ENCODE data around the gene AK3. TPM values are rescaled to one million over a fixed set of nuclear protein-coding genes. Genes with fewer than 3 reads are reported as not detected.
A peak's percentile ranks its signal among the peaks of the same experiment; 100 is the strongest.

AK3 gene
- total RNA-seq, 4 donors from 2014 or later: 81.3 to 102 (median 92.9) TPM

- intact Hi-C loops (cut with DNase I; ENCODE audit: low total_unique reads): no loop called here
- DNase-seq (ENCODE audit: low spot score in 2 of 2): peak in 1 of 2 donors; percentile 49
- TF ChIP-seq CTCF (IDR thresholded peaks at IDR 0.05) (no peak), POLR2A (IDR thresholded peaks at IDR 0.05) (no peak)
- no peak overlapping the region for H3K4me3 ChIP-seq (ENCODE audit: low read depth, poor library complexity, severe bottlenecking)
These were observed 27.7 kb upstream of the AK3 start for GRCh38 chr9:4768681-4769080.

DNA sequence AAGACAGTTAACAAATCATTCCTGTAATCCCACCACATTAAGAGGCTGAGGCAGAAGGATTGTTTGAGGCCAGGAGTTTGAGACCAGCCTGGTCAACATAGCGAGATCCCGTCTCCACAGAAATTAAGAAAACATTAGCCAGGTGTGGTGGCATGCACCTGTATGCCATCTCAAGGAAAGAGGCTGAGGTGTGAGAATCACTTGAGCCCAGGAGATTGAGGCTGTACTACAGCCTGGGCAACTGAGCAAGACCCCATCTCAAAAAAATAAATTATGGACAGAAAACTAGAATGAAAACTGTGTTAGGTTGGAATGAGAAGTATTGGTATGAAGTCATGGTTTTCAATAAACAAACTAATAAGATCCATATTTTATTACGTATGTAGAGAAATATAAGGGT is 23.0 kb upstream of the AK3 start:
- intact Hi-C loops (cut with DNase I; ENCODE audit: low total_unique reads): loop anchor here (5.0 kb wide), 1 partner anchor 223 kb away; the partner anchor contains the start of gene JAK2
- no peak for TF ChIP-seq CTCF (IDR thresholded peaks at IDR 0.05)
- TF ChIP-seq POLR2A (IDR thresholded peaks at IDR 0.05): no peak
- no peak overlapping the region for H3K4me3 ChIP-seq (ENCODE audit: low read depth, poor library complexity, severe bottlenecking)
- WGBS, 2 donors: 61 to 80% methylated on average over 3 of the region's 3 CpGs
- DNase-seq (ENCODE audit: low spot score in 2 of 2): no peak

- intact Hi-C loops (cut with DNase I; ENCODE audit: low total_unique reads): loop anchor here (5.0 kb wide), 1 partner anchor 224 kb away; the partner anchor contains the start of gene JAK2
- 33 to 41% methylated on average over 14 of the region's 14 CpGs for WGBS, 2 donors
- TF ChIP-seq POLR2A (IDR thresholded peaks at IDR 0.05) (no peak), CTCF (IDR thresholded peaks at IDR 0.05) (no peak)
- DNase-seq (ENCODE audit: low spot score in 2 of 2): peak; percentile 27 to 83
- H3K4me3 ChIP-seq (ENCODE audit: low read depth, poor library complexity, severe bottlenecking): no peak overlapping the region
These were observed 22.0 kb upstream of the AK3 start for GRCh38 chr9:4762886-4763541.

- WGBS, 2 donors: 19 to 24% methylated on average over 22 of the region's 22 CpGs
- intact Hi-C loops (cut with DNase I; ENCODE audit: low total_unique reads): loop anchor here (5.0 kb wide), 1 partner anchor 225 kb away; the partner anchor contains the start of gene JAK2
- peak; percentile 76 to 94 for DNase-seq (ENCODE audit: low spot score in 2 of 2)
- TF ChIP-seq POLR2A (IDR thresholded peaks at IDR 0.05) (no peak), CTCF (IDR thresholded peaks at IDR 0.05) (peak in 1 of 3 donors; percentile 44)
- H3K4me3 ChIP-seq (ENCODE audit: low read depth, poor library complexity, severe bottlenecking): no peak overlapping the region
These were observed 21.3 kb upstream of the AK3 start for GRCh38 chr9:4762108-4762885.

- 82 to 94% methylated on average over 3 of the region's 3 CpGs for WGBS, 2 donors
- TF ChIP-seq CTCF (IDR thresholded peaks at IDR 0.05) (no peak), POLR2A (IDR thresholded peaks at IDR 0.05) (no peak)
- intact Hi-C loops (cut with DNase I; ENCODE audit: low total_unique reads): loop anchor here (5.0 kb wide), 1 partner anchor 227 kb away; the partner anchor contains the start of gene JAK2
- no peak overlapping the region for H3K4me3 ChIP-seq (ENCODE audit: low read depth, poor library complexity, severe bottlenecking)
- DNase-seq (ENCODE audit: low spot score in 2 of 2): peak in 1 of 2 donors; percentile 25
These were observed 19.1 kb upstream of the AK3 start for GRCh38 chr9:4760122-4760521.
